A673 (cell line): ENCODE data around the gene SSBP2. TPM values are rescaled to one million over a fixed set of nuclear protein-coding genes. Genes with fewer than 3 reads are reported as not detected.

Experiments
- BruUV-seq: library from RNA; stranded (reverse); fragments of 400-500 nt; replicated peaks from 2 replicates; lab custom pipeline; 2021; lab: Mats Ljungman, UMichigan
- CTCF ChIA-PET: fragments of 300-600 bp; sonication (Branson Sonifier 250); formaldehyde crosslinking; loops from one replicate; lab custom pipeline; 2022; ENCODE audit warnings: antibody characterized with exemption; lab: Charles Lee
- POLR2A ChIA-PET: fragments of 300-600 bp; sonication (Branson Sonifier 250); formaldehyde crosslinking; loops from one replicate; lab custom pipeline; 2022; ENCODE audit warnings: antibody characterized with exemption; ENCODE audit not compliant: low non-redundant PET; lab: Charles Lee
- DNase-seq: peaks from one replicate; pipeline ENCODE4 v3.0.0-alpha.2; 2015; ENCODE audit warnings: low spot score
- H3K27ac ChIP-seq: fragments of 200-600 bp; sonication (generic); 2 replicates; pipeline ENCODE4 v1.5.1; 2016; ENCODE audit warnings: mixed run types, low read depth, mild to moderate bottlenecking, mixed read lengths, antibody characterized with exemption, low read length; ENCODE audit not compliant: poor library complexity, severe bottlenecking
- H3K27me3 ChIP-seq: fragments of 200-600 bp; sonication (generic); replicated peaks from 2 replicates; pipeline ENCODE4 v1.6.1; 2017; ENCODE audit warnings: mixed run types, low read depth, mild to moderate bottlenecking, mixed read lengths, antibody characterized with exemption, low read length; ENCODE audit not compliant: insufficient read depth, poor library complexity
- H3K36me3 ChIP-seq: fragments of 200-600 bp; sonication (generic); 2 replicates; pipeline ENCODE4 v1.6.1; 2016; ENCODE audit warnings: mixed run types, mild to moderate bottlenecking, mixed read lengths, antibody characterized with exemption, low read length; ENCODE audit not compliant: insufficient read depth, poor library complexity, severe bottlenecking
- H3K4me1 ChIP-seq: fragments of 200-600 bp; sonication (generic); 2 replicates; pipeline ENCODE4 v1.6.1; 2017; ENCODE audit warnings: mixed run types, mild to moderate bottlenecking, mixed read lengths, antibody characterized with exemption, low read length; ENCODE audit not compliant: insufficient read depth, poor library complexity, severe bottlenecking
- H3K4me3 ChIP-seq: fragments of 200-600 bp; sonication (generic); 2 replicates; pipeline ENCODE4 v1.5.1; 2016; ENCODE audit warnings: low read depth, mixed run types, mild to moderate bottlenecking, mixed read lengths, low read length; ENCODE audit not compliant: poor library complexity, severe bottlenecking
- H3K9me3 ChIP-seq: fragments of 200-600 bp; sonication (generic); 2 replicates; pipeline ENCODE4 v1.6.1; 2016; ENCODE audit warnings: mixed run types, low read depth, mild to moderate bottlenecking, mixed read lengths, antibody characterized with exemption, low read length; ENCODE audit not compliant: poor library complexity, severe bottlenecking
- CTCF ChIP-seq: fragments of 300-800, 200-600 bp; sonication (generic); conservative IDR thresholded peaks from 2 replicates; pipeline ENCODE4 v1.5.1; 2017; ENCODE audit warnings: low read depth, mild to moderate bottlenecking, antibody characterized with exemption, low read length, moderate library complexity, mixed read lengths
- EZH2 ChIP-seq: fragments of 200-600 bp; sonication (generic); IDR thresholded peaks from 2 replicates; pipeline ENCODE4 v1.6.1; 2017; ENCODE audit warnings: borderline replicate concordance, low read depth, mild to moderate bottlenecking, mixed read lengths, antibody characterized with exemption, low read length; ENCODE audit not compliant: poor library complexity, severe bottlenecking
- intact Hi-C: fragments of 100-400 bp; cut with micrococcal nuclease; formaldehyde crosslinking; loops from one replicate; pipeline ENCODE4 v1.10.0; 2022; ENCODE audit not compliant: unreplicated experiment
- total RNA-seq: library from RNA; stranded (reverse); gene quantifications from 2 replicates; pipeline ENCODE4 v1.2.3, GENCODE V29; 2021

The SSBP2 gene
- total RNA-seq, 1 experiment from 2014 or later: 42.8 TPM

- ChIA-PET POLR2A (no interaction called here), CTCF (no interaction called here)
- TF ChIP-seq CTCF (no peak), EZH2 (no peak)
- H3K27me3 ChIP-seq: no peaks in the 10 kb centered on the region
- H3K4me1 ChIP-seq: peaks cover 14% of the 10 kb centered on the region
- peak; percentile 26 for DNase-seq
- no peaks in the 10 kb centered on the region for H3K36me3 ChIP-seq
- H3K4me3 ChIP-seq: no peak overlapping the region
- H3K27ac ChIP-seq: no peak overlapping the region
- intact Hi-C loops: loop anchor here (5.0 kb wide), 1 partner anchor 738 kb away; no protein-coding TSS in a partner anchor
- no peaks in the 10 kb centered on the region for H3K9me3 ChIP-seq
- BruUV-seq: no TSS peak
Observed at GRCh38 chr5:81428861-81429260, 322.0 kb downstream of the SSBP2 start.

DNA sequence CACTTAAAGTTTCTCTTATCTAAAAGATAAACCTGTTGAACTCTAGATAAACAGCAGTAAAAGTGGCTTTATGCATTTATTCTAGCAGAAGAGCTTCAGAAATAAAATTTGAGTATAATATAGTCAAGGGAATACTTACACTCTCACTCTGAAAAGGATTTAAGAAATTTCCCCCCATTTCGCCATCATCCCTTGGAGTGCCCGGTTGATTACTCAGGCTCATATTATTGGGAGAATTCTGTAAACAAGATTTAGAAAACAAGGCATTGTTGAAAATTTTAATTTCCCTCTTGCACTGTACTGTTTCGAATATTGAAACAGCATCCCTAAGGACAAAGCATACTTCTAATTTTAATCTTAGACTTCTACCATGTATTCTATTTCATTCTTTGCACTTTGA is 322.5 kb downstream of the SSBP2 start:
- no peak for DNase-seq
- intact Hi-C loops: loop anchor here (5.0 kb wide), 1 partner anchor 739 kb away; no protein-coding TSS in a partner anchor
- Histone ChIP-seq H3K4me3 (no peak overlapping the region), H3K4me1 (peaks cover 14% of the 10 kb centered on the region), H3K27me3 (no peaks in the 10 kb centered on the region), H3K27ac (no peak overlapping the region), H3K9me3 (no peaks in the 10 kb centered on the region), H3K36me3 (no peaks in the 10 kb centered on the region)
- ChIA-PET CTCF (interaction anchor here (0.6 kb wide), 1 partner anchor 841 kb away, joined by 3 read pairs; no protein-coding TSS in a partner anchor), POLR2A (no interaction called here)
- no peak for TF ChIP-seq CTCF
- no peak for TF ChIP-seq EZH2
- BruUV-seq: no TSS peak

DNA sequence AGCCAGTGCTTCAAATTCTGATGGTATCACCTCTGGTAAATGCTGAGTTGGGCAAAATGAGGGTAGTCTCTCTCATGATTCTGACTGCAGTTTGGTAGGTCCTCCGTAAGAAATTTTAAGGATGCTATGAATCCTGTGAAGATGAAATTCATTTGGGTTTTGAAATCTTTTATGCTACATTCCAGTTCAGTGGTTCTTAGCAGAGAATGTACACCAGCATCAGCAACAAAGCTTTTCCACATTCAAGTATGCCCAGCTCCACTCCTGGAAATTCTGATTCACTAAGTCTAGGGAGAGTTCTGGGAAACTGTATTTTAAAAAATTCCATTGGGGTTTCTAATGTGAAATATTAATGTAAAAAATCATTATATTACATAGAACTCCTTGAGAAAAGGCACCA is 323.3 kb downstream of the SSBP2 start:
- POLR2A ChIA-PET: no interaction called here
- no peaks in the 10 kb centered on the region for H3K27me3 ChIP-seq
- TF ChIP-seq EZH2 (no peak), CTCF (no peak)
- H3K4me1 ChIP-seq: peaks cover 14% of the 10 kb centered on the region
- no peak overlapping the region for H3K4me3 ChIP-seq
- no peaks in the 10 kb centered on the region for H3K9me3 ChIP-seq
- no peak for DNase-seq
- intact Hi-C loops: loop anchor here (5.0 kb wide), 1 partner anchor 740 kb away; no protein-coding TSS in a partner anchor
- H3K27ac ChIP-seq: no peak overlapping the region
- CTCF ChIA-PET: no interaction called here
- H3K36me3 ChIP-seq: no peaks in the 10 kb centered on the region
- BruUV-seq: no TSS peak
